ENCODE data around the gene MPP3. TPM values are rescaled to one million over a fixed set of nuclear protein-coding genes. Genes with fewer than 3 reads are reported as not detected.

The MPP3 gene
- total RNA-seq, 1 experiment from 2014 or later: 6.9 TPM

DNA sequence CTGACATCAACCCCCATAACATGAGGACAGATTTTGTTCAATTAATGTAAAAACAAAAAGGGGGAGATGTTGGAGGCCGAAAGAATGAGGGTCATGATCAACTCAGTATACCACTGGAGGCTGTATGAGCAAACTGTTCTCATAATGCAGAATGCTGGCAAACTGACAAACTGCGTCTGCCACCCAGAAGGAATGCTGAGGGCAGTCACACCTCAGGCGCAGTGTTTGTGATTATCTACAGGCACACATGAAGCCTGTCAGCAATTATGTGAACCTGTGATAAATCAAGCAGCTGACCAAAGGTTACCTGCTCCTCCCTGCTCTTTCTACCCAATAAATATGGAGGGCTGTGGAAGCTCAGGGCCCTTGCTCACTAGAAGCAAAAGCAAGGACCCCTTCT, 41.3 kb upstream of the MPP3 start:
- no peak overlapping the region for H2AK5ac ChIP-seq (ENCODE audit: insufficient read length, low read length)
- Mint-ChIP-seq H3K27ac (no peak overlapping the region), H3K27me3 (ENCODE audit: low read depth) (peaks cover 7% of the 10 kb centered on the region), H3K4me3 (no peak overlapping the region), H3K36me3 (ENCODE audit: insufficient read depth in 1 of 3, low read depth in 3 of 3) (peaks cover 0 to 3% (median 3%) of the 10 kb centered on the region in 3 experiments; a peak in 5 of 7 replicates), H3K9me3 (no peaks in the 10 kb centered on the region), H3K4me1 (peaks cover 7 to 16% of the 10 kb centered on the region in 2 experiments)
- H3K79me1 ChIP-seq (ENCODE audit: insufficient read depth, low read depth, low read length, poor library complexity, severe bottlenecking): no peaks in the 10 kb centered on the region
- no CpG with 5 or more reads among the region's 3 CpGs for whole genome bisulfite sequencing (ENCODE audit: extremely low coverage, insufficient read length, low lambda C conversion rate)
- H3K18ac ChIP-seq (ENCODE audit: insufficient read length, low read depth, low read length): no peak overlapping the region
- H2BK15ac ChIP-seq (ENCODE audit: low read depth, low read length): no peak overlapping the region
- H4K20me1 ChIP-seq (ENCODE audit: control insufficient read depth, insufficient read depth, insufficient read length): peaks cover 4% of the 10 kb centered on the region
- H3T11ph ChIP-seq (ENCODE audit: low read length): no peak overlapping the region
- H3K23ac ChIP-seq (ENCODE audit: insufficient read length, low read depth, low read length): no peak overlapping the region
- H3K14ac ChIP-seq (ENCODE audit: insufficient read depth, low read length): no peak overlapping the region
- no peak overlapping the region for H4K8ac ChIP-seq (replicated peaks; ENCODE audit: insufficient read length, low read depth, low read length)
- no peak overlapping the region for H3K56ac ChIP-seq (ENCODE audit: insufficient read length, low read depth, low read length)
- no peaks in the 10 kb centered on the region for H3K9me3 ChIP-seq (ENCODE audit: control insufficient read depth, low read depth, low read length)
- no peak overlapping the region for H2BK5ac ChIP-seq (ENCODE audit: insufficient read length, low read length)
- H2BK120ac ChIP-seq (ENCODE audit: low read depth, low read length, poor library complexity, severe bottlenecking): no peak overlapping the region
- no peaks in the 10 kb centered on the region for H3K27me3 ChIP-seq (ENCODE audit: insufficient read depth, low read length)
- no peak for TF ChIP-seq CTCF (conservative IDR thresholded peaks at IDR 0.05)
- H2AFZ ChIP-seq (ENCODE audit: low read length): no peak overlapping the region
- no peak overlapping the region for H4K5ac ChIP-seq (ENCODE audit: insufficient read length, low read depth, low read length)
- H4K91ac ChIP-seq (ENCODE audit: insufficient read length, low read depth, low read length): no peak overlapping the region
- no peaks in the 10 kb centered on the region for H3K23me2 ChIP-seq (ENCODE audit: insufficient read length, low read depth, low read length, poor library complexity, severe bottlenecking)
- H2BK12ac ChIP-seq (ENCODE audit: insufficient read length, low read depth, low read length): no peak overlapping the region
- H3K4me1 ChIP-seq (ENCODE audit: insufficient read depth, low read length): peaks cover 3% of the 10 kb centered on the region; the same call in 1 of the 2 replicates
- no peak overlapping the region for H3K4ac ChIP-seq (ENCODE audit: low read depth, low read length)
- no peak overlapping the region for H3K9ac ChIP-seq (ENCODE audit: extremely low read depth, insufficient read length, low read length)
- H3K79me2 ChIP-seq (ENCODE audit: insufficient read depth, low read length): no peaks in the 10 kb centered on the region
- no peak for DNase-seq
- H2BK20ac ChIP-seq (ENCODE audit: low read depth, low read length, poor library complexity, severe bottlenecking): no peak overlapping the region
- H3K4me2 ChIP-seq (ENCODE audit: insufficient read depth, insufficient read length, low read length): no peak overlapping the region
- H3K27ac ChIP-seq (ENCODE audit: insufficient read length, low read depth, low read length): no peak overlapping the region

Data from H9 (cell line).